ENCODE data around the gene EDIL3.

The EDIL3 gene

GRCh38 chr5:84149094-84149493 lies 235.6 kb downstream of the EDIL3 start:
- Histone ChIP-seq H3K4me3 (ENCODE audit: insufficient read depth, low read depth, low read length, poor library complexity, severe bottlenecking) (no peak overlapping the region), H3K27me3 (replicated peaks; ENCODE audit: control insufficient read depth, insufficient read depth, low read length, poor library complexity, severe bottlenecking) (no peaks in the 10 kb centered on the region), H3K4me1 (ENCODE audit: control insufficient read depth, insufficient read depth, low read length, poor library complexity, severe bottlenecking) (no peaks in the 10 kb centered on the region), H3K36me3 (ENCODE audit: control insufficient read depth, insufficient read depth, low read length) (no peaks in the 10 kb centered on the region), H3K9me3 (ENCODE audit: control insufficient read depth, low read length) (no peaks in the 10 kb centered on the region), H3K27ac (ENCODE audit: insufficient read depth, low read length, poor library complexity, severe bottlenecking) (no peak overlapping the region)
- DNase-seq: no peak

- no peak overlapping the region for H3K27ac ChIP-seq (ENCODE audit: insufficient read depth, low read length, poor library complexity, severe bottlenecking)
Observed at GRCh38 chr5:84148651-84149050, 236.0 kb downstream of the EDIL3 start.

GRCh38 chr5:84137541-84137940 lies 247.1 kb downstream of the EDIL3 start:
- Histone ChIP-seq H3K9me3 (ENCODE audit: control insufficient read depth, low read length) (no peaks in the 10 kb centered on the region), H3K27ac (ENCODE audit: insufficient read depth, low read length, poor library complexity, severe bottlenecking) (no peak overlapping the region)
- no peak for DNase-seq

More at GRCh38 chr5:84148651-84149050, 236.0 kb downstream of the EDIL3 start:
- no peak for DNase-seq
- H3K4me3 ChIP-seq (ENCODE audit: insufficient read depth, low read depth, low read length, poor library complexity, severe bottlenecking): no peak overlapping the region
- no peaks in the 10 kb centered on the region for H3K9me3 ChIP-seq (ENCODE audit: control insufficient read depth, low read length)
- H3K36me3 ChIP-seq (ENCODE audit: control insufficient read depth, insufficient read depth, low read length): no peaks in the 10 kb centered on the region
- H3K27me3 ChIP-seq (replicated peaks; ENCODE audit: control insufficient read depth, insufficient read depth, low read length, poor library complexity, severe bottlenecking): no peaks in the 10 kb centered on the region
- no peaks in the 10 kb centered on the region for H3K4me1 ChIP-seq (ENCODE audit: control insufficient read depth, insufficient read depth, low read length, poor library complexity, severe bottlenecking)

DNA sequence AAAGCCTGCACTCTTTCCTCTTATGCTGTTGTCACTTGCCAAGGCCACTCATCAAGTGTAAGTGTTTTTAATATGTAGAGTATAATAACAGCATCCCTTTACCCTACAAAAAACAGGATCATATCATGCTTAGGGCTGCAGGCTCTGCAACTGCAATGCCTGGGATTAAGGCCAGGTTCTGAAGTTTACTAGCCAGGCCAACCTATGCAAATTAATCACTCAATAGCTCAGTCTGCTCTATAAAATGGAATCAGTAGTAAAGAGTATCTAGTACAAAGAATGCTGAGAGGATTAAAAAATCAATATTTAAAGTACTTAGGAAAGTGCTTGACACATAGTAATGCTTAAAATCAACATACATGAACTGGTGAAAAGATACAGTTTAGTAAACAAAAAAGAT lies 253.3 kb downstream of the EDIL3 start:
- DNase-seq: no peak
- Histone ChIP-seq H3K4me1 (ENCODE audit: control insufficient read depth, insufficient read depth, low read length, poor library complexity, severe bottlenecking) (no peaks in the 10 kb centered on the region), H3K27me3 (replicated peaks; ENCODE audit: control insufficient read depth, insufficient read depth, low read length, poor library complexity, severe bottlenecking) (no peaks in the 10 kb centered on the region), H3K27ac (ENCODE audit: insufficient read depth, low read length, poor library complexity, severe bottlenecking) (no peak overlapping the region), H3K36me3 (ENCODE audit: control insufficient read depth, insufficient read depth, low read length) (no peaks in the 10 kb centered on the region), H3K9me3 (ENCODE audit: control insufficient read depth, low read length) (no peaks in the 10 kb centered on the region), H3K4me3 (ENCODE audit: insufficient read depth, low read depth, low read length, poor library complexity, severe bottlenecking) (no peak overlapping the region)

More at GRCh38 chr5:84137541-84137940, 247.1 kb downstream of the EDIL3 start:
- Histone ChIP-seq H3K4me1 (ENCODE audit: control insufficient read depth, insufficient read depth, low read length, poor library complexity, severe bottlenecking) (no peaks in the 10 kb centered on the region), H3K36me3 (ENCODE audit: control insufficient read depth, insufficient read depth, low read length) (no peaks in the 10 kb centered on the region), H3K4me3 (ENCODE audit: insufficient read depth, low read depth, low read length, poor library complexity, severe bottlenecking) (no peak overlapping the region), H3K27me3 (replicated peaks; ENCODE audit: control insufficient read depth, insufficient read depth, low read length, poor library complexity, severe bottlenecking) (no peaks in the 10 kb centered on the region)

- no peak overlapping the region for H3K4me3 ChIP-seq (ENCODE audit: insufficient read depth, low read depth, low read length, poor library complexity, severe bottlenecking)
- no peaks in the 10 kb centered on the region for H3K4me1 ChIP-seq (ENCODE audit: control insufficient read depth, insufficient read depth, low read length, poor library complexity, severe bottlenecking)
- no peaks in the 10 kb centered on the region for H3K9me3 ChIP-seq (ENCODE audit: control insufficient read depth, low read length)
- no peaks in the 10 kb centered on the region for H3K36me3 ChIP-seq (ENCODE audit: control insufficient read depth, insufficient read depth, low read length)
- H3K27me3 ChIP-seq (replicated peaks; ENCODE audit: control insufficient read depth, insufficient read depth, low read length, poor library complexity, severe bottlenecking): no peaks in the 10 kb centered on the region
- H3K27ac ChIP-seq (ENCODE audit: insufficient read depth, low read length, poor library complexity, severe bottlenecking): no peak overlapping the region
- DNase-seq: no peak
Observed at GRCh38 chr5:84130006-84130580, 254.6 kb downstream of the EDIL3 start.

- Histone ChIP-seq H3K4me1 (ENCODE audit: control insufficient read depth, insufficient read depth, low read length, poor library complexity, severe bottlenecking) (no peaks in the 10 kb centered on the region), H3K36me3 (ENCODE audit: control insufficient read depth, insufficient read depth, low read length) (no peaks in the 10 kb centered on the region), H3K27me3 (replicated peaks; ENCODE audit: control insufficient read depth, insufficient read depth, low read length, poor library complexity, severe bottlenecking) (no peaks in the 10 kb centered on the region), H3K4me3 (ENCODE audit: insufficient read depth, low read depth, low read length, poor library complexity, severe bottlenecking) (no peak overlapping the region), H3K27ac (ENCODE audit: insufficient read depth, low read length, poor library complexity, severe bottlenecking) (no peak overlapping the region), H3K9me3 (ENCODE audit: control insufficient read depth, low read length) (no peaks in the 10 kb centered on the region)
- DNase-seq: no peak
Observed at GRCh38 chr5:84125216-84125615, 259.5 kb downstream of the EDIL3 start.

GRCh38 chr5:84119252-84119651 lies 265.4 kb downstream of the EDIL3 start:
- no peaks in the 10 kb centered on the region for H3K4me1 ChIP-seq (ENCODE audit: control insufficient read depth, insufficient read depth, low read length, poor library complexity, severe bottlenecking)
- H3K27ac ChIP-seq (ENCODE audit: insufficient read depth, low read length, poor library complexity, severe bottlenecking): no peak overlapping the region
- H3K36me3 ChIP-seq (ENCODE audit: control insufficient read depth, insufficient read depth, low read length): no peaks in the 10 kb centered on the region
- no peaks in the 10 kb centered on the region for H3K9me3 ChIP-seq (ENCODE audit: control insufficient read depth, low read length)
- no peaks in the 10 kb centered on the region for H3K27me3 ChIP-seq (replicated peaks; ENCODE audit: control insufficient read depth, insufficient read depth, low read length, poor library complexity, severe bottlenecking)
- no peak for DNase-seq
- no peak overlapping the region for H3K4me3 ChIP-seq (ENCODE audit: insufficient read depth, low read depth, low read length, poor library complexity, severe bottlenecking)

DNA sequence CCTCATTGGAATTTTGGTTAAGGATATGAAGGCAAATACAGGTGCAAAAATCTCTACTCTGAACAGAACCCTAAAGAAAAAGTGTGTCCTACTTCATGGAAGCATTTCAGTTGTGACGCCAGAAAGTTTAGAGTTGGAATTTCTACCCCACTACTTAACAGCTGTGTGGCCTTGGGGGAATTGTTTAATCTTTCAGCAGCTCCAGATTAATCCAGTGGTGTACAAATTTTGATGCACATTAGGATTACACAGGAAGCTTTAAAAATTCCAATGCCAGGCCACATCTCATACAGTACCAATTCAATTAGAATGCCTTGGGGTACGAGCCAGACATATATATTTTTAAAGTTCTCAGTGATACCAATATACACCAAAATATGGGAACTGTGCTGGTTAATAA lies 266.1 kb downstream of the EDIL3 start:
- Histone ChIP-seq H3K27ac (ENCODE audit: insufficient read depth, low read length, poor library complexity, severe bottlenecking) (no peak overlapping the region), H3K4me1 (ENCODE audit: control insufficient read depth, insufficient read depth, low read length, poor library complexity, severe bottlenecking) (no peaks in the 10 kb centered on the region), H3K4me3 (ENCODE audit: insufficient read depth, low read depth, low read length, poor library complexity, severe bottlenecking) (no peak overlapping the region), H3K36me3 (ENCODE audit: control insufficient read depth, insufficient read depth, low read length) (no peaks in the 10 kb centered on the region), H3K27me3 (replicated peaks; ENCODE audit: control insufficient read depth, insufficient read depth, low read length, poor library complexity, severe bottlenecking) (no peaks in the 10 kb centered on the region), H3K9me3 (ENCODE audit: control insufficient read depth, low read length) (no peaks in the 10 kb centered on the region)
- no peak for DNase-seq

DNA sequence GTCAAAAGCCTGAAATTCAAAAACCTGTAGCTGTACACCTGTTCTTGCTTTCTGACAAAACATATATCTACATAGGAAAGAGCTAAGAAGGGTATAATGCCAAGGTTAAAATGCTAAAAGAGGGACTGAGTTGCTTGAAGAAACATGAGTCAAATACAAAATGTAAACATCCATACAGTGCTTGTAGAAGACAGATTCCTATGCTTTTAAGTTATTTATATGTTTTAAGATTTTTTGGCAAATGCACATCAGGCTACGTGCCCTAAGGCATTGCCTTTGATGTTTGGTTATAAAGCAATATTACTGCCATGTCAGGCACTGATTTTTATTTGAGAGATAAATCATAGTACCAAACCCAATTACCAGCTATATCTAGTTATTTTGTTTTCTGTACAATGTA lies 269.0 kb downstream of the EDIL3 start:
- Histone ChIP-seq H3K4me3 (ENCODE audit: insufficient read depth, low read depth, low read length, poor library complexity, severe bottlenecking) (no peak overlapping the region), H3K27ac (ENCODE audit: insufficient read depth, low read length, poor library complexity, severe bottlenecking) (no peak overlapping the region), H3K27me3 (replicated peaks; ENCODE audit: control insufficient read depth, insufficient read depth, low read length, poor library complexity, severe bottlenecking) (no peaks in the 10 kb centered on the region), H3K4me1 (ENCODE audit: control insufficient read depth, insufficient read depth, low read length, poor library complexity, severe bottlenecking) (no peaks in the 10 kb centered on the region), H3K36me3 (ENCODE audit: control insufficient read depth, insufficient read depth, low read length) (no peaks in the 10 kb centered on the region), H3K9me3 (ENCODE audit: control insufficient read depth, low read length) (no peaks in the 10 kb centered on the region)
- DNase-seq: no peak

DNA sequence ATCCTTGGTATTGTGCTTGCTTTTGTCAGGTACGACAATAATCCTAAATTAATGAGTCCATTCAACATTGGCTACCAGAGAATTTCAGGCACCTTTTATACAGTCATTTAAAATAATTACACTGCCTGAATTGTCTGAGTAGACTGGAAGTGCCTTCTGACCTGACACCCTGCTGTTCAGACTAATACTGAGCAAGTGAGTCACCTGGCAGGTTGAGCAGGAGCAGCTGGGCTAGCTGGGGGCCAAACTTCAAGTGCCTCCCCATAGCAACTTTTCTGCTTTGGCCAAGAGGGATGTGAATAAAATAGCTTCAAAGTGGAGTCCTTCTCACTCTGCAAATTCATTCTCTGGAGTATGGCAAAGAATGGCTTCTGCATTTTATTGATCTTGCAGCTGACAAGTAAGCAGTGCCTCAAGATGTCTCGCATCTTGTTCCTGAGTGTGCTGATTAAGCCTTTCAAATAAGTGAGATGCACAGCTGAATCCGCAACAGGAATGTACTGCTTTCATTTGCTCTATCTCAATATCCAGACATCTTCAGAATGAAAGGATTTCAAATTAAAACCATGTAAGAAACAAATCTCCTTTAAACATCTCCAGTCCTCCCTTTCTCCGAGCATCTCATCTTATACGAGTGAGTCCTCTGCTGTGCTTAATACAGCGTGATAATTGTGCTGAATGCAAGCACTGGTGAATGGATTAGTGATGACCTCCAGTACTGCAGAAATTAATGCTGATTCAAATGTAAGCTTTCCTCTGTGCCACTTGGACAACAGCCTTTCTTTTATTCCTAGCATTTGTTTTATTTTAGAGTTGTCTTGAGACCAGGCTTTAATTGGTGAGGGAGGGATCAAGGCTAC lies 271.2 kb downstream of the EDIL3 start:
- no peak for DNase-seq
- Histone ChIP-seq H3K4me3 (ENCODE audit: insufficient read depth, low read depth, low read length, poor library complexity, severe bottlenecking) (no peak overlapping the region), H3K36me3 (ENCODE audit: control insufficient read depth, insufficient read depth, low read length) (no peaks in the 10 kb centered on the region), H3K27me3 (replicated peaks; ENCODE audit: control insufficient read depth, insufficient read depth, low read length, poor library complexity, severe bottlenecking) (no peaks in the 10 kb centered on the region), H3K9me3 (ENCODE audit: control insufficient read depth, low read length) (no peaks in the 10 kb centered on the region), H3K4me1 (ENCODE audit: control insufficient read depth, insufficient read depth, low read length, poor library complexity, severe bottlenecking) (no peaks in the 10 kb centered on the region), H3K27ac (ENCODE audit: insufficient read depth, low read length, poor library complexity, severe bottlenecking) (no peak overlapping the region)
